Kidney (tissue), 14 donors: ENCODE results near the gene MYO7B. TPM values are rescaled to one million over a fixed set of nuclear protein-coding genes. Genes with fewer than 3 reads are reported as not detected.

ENCODE experiments used
- DNase-seq, 5 donors: peaks; one replicate each; pipeline ENCODE4 v3.0.0-alpha.2; 2013 to 2020
- FAIRE-seq: peaks from 2 replicates; lab custom pipeline; 2012; peaks lifted over from hg19 to GRCh38; lab: Jason Lieb, UNC
- H3K27ac ChIP-seq, 2 donors: one replicate each; pipeline ENCODE4 v1.7.0; 2013; ENCODE audit warnings: low read depth in 2 of 2, low read length in 2 of 2, inconsistent platforms in 1 of 2
- H3K27me3 ChIP-seq: one replicate; pipeline ENCODE4 v1.7.1; 2013; ENCODE audit warnings: low read length, inconsistent platforms; ENCODE audit not compliant: control insufficient read depth, insufficient read depth
- H3K36me3 ChIP-seq, 3 donors: one replicate each; pipeline versions ENCODE4 v1.7.0 to v1.7.1; 2013; ENCODE audit warnings: low read length in 3 of 3, control low read depth in 1 of 3, inconsistent platforms in 1 of 3; ENCODE audit not compliant: insufficient read depth in 3 of 3, control insufficient read depth in 2 of 3
- H3K4me1 ChIP-seq, 3 donors: one replicate each; pipeline versions ENCODE4 v1.7.0 to v1.7.1; 2013; ENCODE audit warnings: low read length in 3 of 3, inconsistent platforms in 1 of 3, low read depth in 1 of 3; ENCODE audit not compliant: control insufficient read depth in 2 of 3, insufficient read depth in 2 of 3
- H3K4me3 ChIP-seq, 3 donors: one replicate each; pipeline versions ENCODE4 v1.7.0 to v1.8.1; 2013; ENCODE audit warnings: low read length in 3 of 3, control low read depth in 1 of 3, inconsistent platforms in 1 of 3
- H3K9ac ChIP-seq, 3 donors: one replicate each; pipeline versions ENCODE4 v1.7.0 to v1.7.1; 2013; ENCODE audit warnings: low read length in 3 of 3, control low read depth in 1 of 3, inconsistent platforms in 1 of 3
- H3K9me3 ChIP-seq, 3 donors: one replicate each; pipeline versions ENCODE4 v1.7.0 to v1.7.1; 2013; ENCODE audit warnings: low read length in 3 of 3, control low read depth in 1 of 3, inconsistent platforms in 1 of 3; ENCODE audit not compliant: control insufficient read depth in 2 of 3, insufficient read depth in 1 of 3
- CTCF ChIP-seq: IDR thresholded peaks from 3 replicates; pipeline ENCODE4 v1.5.1; 2012; ENCODE audit warnings: mild to moderate bottlenecking, moderate library complexity, borderline replicate concordance; ENCODE audit not compliant: insufficient read depth; ENCODE audit errors: extremely low read depth
- intact Hi-C: fragments of 100-400 bp; cut with DNase I; formaldehyde crosslinking; loops from one replicate; pipeline ENCODE4 v1.11.1; 2022
- polyA plus RNA-seq: library from polyadenylated mRNA; stranded (reverse); fragments of 350-450 nt; fragmentation: Illumina TruSeq; extraction: RNeasy Lipid Tissue Mini Kit (QIAGEN cat#74804); gene quantifications from one replicate; pipeline ENCODE4 v1.2.3, GENCODE V29; 2014; ENCODE audit warnings: low read depth, low replicate concordance; ENCODE audit not compliant: insufficient read depth
- total RNA-seq: library from RNA; stranded (reverse); fragmentation: NEBNext Ultra II Directional; extraction: Animal tissue kit (Norgen Biotek cat#: 25700); gene quantifications from one replicate; pipeline ENCODE4 v1.2.1, GENCODE V29; 2021
- donor health status: control.
- donor health status: control.
- donor health status: control.
- donor health status: control.
- donor health status: control.
- donor health status: DM: yes; HTN: yes; CAD: no.
- donor health status: Normal renal cell carcinoma (clear cell type).

MYO7B gene
- total and polyA plus RNA-seq, 2 donors from 2014 or later, result 11.0 to 22.2 TPM

GRCh38 chr2:127588241-127588640 is 52.8 kb downstream of the MYO7B start:
- FAIRE-seq, result no peak
- H3K36me3 ChIP-seq, result peaks cover 0 to 3% (median 0%) of the 10 kb centered on the region in 3 donors

GRCh38 chr2:127589358-127589757 is 53.9 kb downstream of the MYO7B start:
- Histone ChIP-seq H3K9me3 (no peaks in the 10 kb centered on the region), H3K27me3 (no peaks in the 10 kb centered on the region), H3K9ac (no peak overlapping the region), H3K4me1 (no peaks in the 10 kb centered on the region), H3K36me3 (peaks cover 0 to 3% (median 0%) of the 10 kb centered on the region in 3 donors), H3K4me3 (no peak overlapping the region), H3K27ac (no peak overlapping the region)
- no peak for FAIRE-seq
- DNase-seq, result peak in 1 of 5 donors; percentile 5
- intact Hi-C loops, result no loop called here
- no peak for TF ChIP-seq CTCF

More at GRCh38 chr2:127588241-127588640, 52.8 kb downstream of the MYO7B start:
- DNase-seq, result no peak
- intact Hi-C loops, result no loop called here
- no peaks in the 10 kb centered on the region for H3K4me1 ChIP-seq
- no peak overlapping the region for H3K9ac ChIP-seq
- no peak overlapping the region for H3K27ac ChIP-seq
- no peaks in the 10 kb centered on the region for H3K27me3 ChIP-seq
- no peak overlapping the region for H3K4me3 ChIP-seq
- no peak for TF ChIP-seq CTCF
- H3K9me3 ChIP-seq, result no peaks in the 10 kb centered on the region

GRCh38 chr2:127589841-127590240 is 54.4 kb downstream of the MYO7B start:
- FAIRE-seq (no peak), DNase-seq (peak in 1 of 5 donors; percentile 4)
- peaks cover 0 to 3% (median 0%) of the 10 kb centered on the region in 3 donors for H3K36me3 ChIP-seq
- H3K9me3 ChIP-seq, result no peaks in the 10 kb centered on the region
- no peak for TF ChIP-seq CTCF
- no peaks in the 10 kb centered on the region for H3K4me1 ChIP-seq
- no peak overlapping the region for H3K27ac ChIP-seq
- no peak overlapping the region for H3K4me3 ChIP-seq
- H3K27me3 ChIP-seq, result no peaks in the 10 kb centered on the region
- intact Hi-C loops, result no loop called here
- no peak overlapping the region for H3K9ac ChIP-seq
